HG02885 (cell line): ENCODE results near the gene RASA3.
A peak's percentile ranks its signal among the peaks of the same experiment; 100 is the strongest.

Experiments used
- ATAC-seq: cut with Tn5 transposase; IDR thresholded peaks from one replicate; pipeline ENCODE4 v1.9.1; 2021; ENCODE audit warnings: mild to moderate bottlenecking; ENCODE audit not compliant: unreplicated experiment, poor library complexity

The RASA3 gene

GRCh38 chr13:114071410-114071809 lies 61.0 kb downstream of the RASA3 start:
- ATAC-seq: no peak

DNA sequence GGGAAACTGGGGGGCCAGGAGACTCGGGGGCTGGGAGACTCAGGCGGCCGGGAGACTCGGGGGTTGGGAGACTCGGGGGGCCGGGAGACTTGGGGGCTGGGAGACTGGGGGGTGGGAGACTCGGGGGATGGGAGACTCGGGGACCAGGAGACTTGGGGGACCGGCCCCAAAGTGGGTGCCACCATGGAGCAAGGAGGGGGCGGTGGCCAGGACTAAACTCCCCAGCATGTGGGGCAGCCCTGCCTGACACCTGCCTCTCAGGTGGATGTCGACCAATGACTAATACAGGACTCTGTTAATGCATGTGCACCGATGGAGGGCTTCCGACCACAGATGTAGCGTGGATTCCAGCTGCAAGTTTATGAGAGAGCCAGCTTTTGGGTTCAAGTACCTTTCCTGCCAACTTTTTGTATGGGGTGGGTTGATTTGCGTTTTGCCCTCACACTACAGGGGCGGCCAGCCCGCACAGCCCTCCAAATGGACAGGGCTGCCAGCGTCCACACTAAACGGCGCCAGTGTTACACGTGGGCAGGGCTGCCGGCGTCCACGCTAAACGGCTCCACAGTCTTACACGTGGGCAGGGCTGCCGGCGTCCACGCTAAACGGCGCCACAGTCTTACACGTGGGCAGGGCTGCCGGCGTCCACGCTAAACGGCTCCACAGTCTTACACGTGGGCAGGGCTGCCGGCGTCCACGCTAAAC lies 62.2 kb downstream of the RASA3 start:
- no peak for ATAC-seq

GRCh38 chr13:114069376-114070097 lies 62.9 kb downstream of the RASA3 start:
- no peak for ATAC-seq

DNA sequence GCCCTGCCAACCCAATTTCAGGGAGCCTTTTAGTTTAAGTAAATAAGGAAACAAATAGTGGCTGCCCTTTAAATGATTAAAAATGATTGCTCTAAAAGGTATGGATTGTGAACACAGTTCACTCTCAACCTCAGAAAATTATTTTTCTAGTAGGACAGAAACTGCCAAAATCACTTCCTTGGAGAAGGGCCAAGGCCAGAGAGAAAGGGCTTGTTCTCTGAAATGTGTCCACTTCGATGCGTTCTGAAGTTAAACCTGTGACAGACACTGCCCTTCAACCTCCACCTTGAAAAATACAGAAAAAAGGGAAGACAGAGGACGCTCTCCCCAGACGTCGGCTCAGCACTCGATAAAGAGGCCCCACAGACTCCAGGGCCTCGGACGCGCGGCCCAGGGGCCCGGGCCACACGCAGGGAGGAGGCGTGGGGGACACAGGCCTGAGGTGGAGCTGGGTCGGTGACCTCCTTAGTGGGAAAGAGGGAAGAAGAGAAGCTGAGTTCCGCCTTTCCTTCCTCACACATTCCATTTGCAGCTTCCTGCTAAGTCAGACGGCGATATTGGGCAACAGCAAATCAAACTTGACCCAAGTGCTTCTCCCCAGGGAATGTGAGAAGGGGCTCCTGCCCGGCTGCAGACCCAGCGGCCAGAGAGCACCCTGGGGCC lies 63.6 kb downstream of the RASA3 start:
- no peak for ATAC-seq

DNA sequence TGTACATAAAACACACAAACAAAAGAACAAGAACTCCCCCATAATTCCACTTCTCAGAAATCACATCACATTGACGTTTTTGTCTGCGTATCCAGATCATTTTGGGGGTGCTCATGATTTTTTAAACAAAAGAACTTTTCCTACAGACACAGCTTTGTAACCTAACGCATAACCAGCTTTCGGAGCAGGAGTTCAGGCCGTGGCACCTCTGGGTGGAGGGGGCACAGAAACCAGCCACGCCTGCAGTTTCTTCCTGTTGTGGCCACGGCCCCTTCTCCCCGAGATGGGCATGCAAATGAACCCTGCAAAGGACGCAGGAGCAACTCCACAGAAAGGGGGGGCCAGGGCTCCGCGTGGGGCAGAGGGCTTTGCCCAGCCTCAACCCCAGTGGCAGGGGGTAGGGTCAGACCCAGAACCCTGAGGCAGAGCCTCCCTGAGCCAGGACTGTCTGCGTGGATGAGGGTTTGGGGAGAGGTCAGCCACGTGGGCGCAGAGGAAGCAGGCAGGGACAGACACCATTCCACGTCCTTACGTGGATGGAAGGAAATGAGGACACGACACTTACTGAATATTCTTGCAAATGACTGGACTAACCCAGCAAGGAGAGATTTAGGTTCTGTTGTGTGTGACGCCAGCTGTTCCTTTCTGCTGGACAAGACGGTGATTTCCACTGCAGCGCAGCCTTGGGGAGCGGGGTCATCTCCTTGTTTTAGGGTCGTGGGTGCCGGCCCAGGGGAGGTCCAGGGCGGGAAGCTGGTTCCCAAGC lies 64.4 kb downstream of the RASA3 start:
- ATAC-seq: peak; percentile 26

DNA sequence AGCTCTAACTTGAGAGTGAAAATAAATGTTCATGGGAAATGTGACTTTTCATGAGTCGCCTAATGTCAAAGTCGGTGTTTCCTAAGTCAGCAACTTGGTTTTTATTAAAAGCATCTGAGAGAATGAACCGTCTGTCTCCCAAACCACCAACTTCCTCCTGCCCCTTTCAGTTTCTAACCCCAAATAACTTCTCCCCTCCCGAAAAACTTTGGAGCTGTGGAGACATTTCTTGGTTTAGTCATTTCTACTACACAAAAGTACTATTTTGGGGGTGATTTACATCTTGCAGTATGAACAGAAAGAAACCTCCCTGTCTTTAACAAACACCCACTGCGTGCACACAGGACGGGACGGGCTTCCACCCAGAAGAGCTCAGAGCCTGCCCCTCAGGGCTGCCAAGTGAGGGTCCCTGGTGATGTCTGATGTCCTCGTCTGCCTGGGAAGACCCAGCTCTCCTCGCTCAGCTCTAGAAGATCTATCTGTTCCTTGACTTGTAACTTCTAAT lies 65.0 kb downstream of the RASA3 start:
- peak; percentile 63 for ATAC-seq

- no peak for ATAC-seq
Observed at GRCh38 chr13:114066956-114067355, 65.5 kb downstream of the RASA3 start.

GRCh38 chr13:114065926-114066774 lies 66.3 kb downstream of the RASA3 start:
- no peak for ATAC-seq

- ATAC-seq: peak; percentile 47
Observed at GRCh38 chr13:114065141-114065925, 67.1 kb downstream of the RASA3 start.

- no peak for ATAC-seq
Observed at GRCh38 chr13:114064450-114065140, 67.8 kb downstream of the RASA3 start.

DNA sequence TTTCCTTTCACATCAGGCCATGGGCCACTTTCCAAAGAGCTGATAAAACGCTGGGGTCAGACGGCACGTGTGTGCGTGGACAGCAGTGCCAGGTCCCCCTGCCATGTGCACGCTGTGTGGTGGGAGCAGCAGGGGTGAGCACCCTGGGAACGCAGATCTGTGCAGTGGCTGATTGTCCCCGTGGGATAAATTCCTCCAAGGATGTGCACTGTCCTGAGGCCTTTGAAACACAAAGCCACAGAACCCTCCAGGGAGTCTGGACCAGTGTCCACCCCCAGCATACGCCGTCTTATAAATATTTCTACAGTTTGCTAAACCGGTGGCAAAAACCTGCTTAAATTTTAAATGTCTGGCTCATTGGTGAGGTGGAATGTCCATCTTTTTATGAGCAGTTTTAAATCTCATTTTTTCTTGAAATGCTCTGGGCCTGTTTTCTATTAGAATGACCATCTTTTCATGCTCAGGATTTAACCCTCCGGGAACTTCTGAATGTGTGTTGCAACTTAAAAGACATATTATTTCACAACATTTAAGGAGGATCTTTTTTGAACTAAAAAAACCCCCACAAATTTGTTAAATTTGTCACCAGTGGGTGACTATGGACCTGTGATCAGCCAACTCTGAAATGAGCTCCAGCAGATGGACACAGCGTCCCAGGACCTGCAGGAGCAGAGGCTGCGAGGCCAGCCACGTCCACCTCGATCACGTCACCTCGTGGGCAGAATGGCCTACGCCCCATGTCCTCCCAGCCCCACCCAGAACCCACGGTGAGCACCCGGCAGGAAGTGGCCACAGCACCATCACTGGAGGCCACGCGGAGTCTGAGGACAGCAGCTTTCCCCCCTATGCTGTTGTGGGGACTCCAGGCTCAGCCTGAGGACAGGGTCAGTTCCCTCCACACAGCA lies 68.6 kb downstream of the RASA3 start:
- no peak for ATAC-seq

- no peak for ATAC-seq
Observed at GRCh38 chr13:114062754-114063153, 69.7 kb downstream of the RASA3 start.

DNA sequence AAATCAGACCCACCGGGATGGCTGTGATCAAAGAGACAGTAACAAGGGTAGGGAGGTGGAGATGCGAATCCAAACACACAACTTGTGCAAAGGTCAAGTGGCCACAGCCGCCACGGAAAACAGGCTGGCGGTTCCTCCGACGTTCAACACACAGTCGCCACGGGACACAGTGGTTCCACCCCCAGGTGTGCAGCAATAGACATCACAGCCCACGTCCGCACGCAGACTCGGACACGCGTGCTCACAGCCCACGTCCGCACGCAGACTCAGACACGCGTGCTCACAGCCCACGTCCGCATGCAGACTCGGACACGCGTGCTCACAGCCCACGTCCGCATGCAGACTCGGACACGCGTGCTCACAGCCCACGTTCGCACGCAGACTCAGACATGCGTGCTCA lies 70.1 kb downstream of the RASA3 start:
- ATAC-seq: no peak

- ATAC-seq: no peak
Observed at GRCh38 chr13:114061744-114062143, 70.7 kb downstream of the RASA3 start.

- ATAC-seq: no peak
Observed at GRCh38 chr13:114061047-114061446, 71.4 kb downstream of the RASA3 start.

GRCh38 chr13:114059946-114060860 lies 72.2 kb downstream of the RASA3 start:
- ATAC-seq: no peak
